CD4-positive, alpha-beta T cell (primary cell): Measurements from ENCODE around the gene SHOC1. TPM values are rescaled to one million over a fixed set of nuclear protein-coding genes. Genes with fewer than 3 reads are reported as not detected.

ENCODE experiments used
- ATAC-seq: fragments of 200-7000 bp; cut with Tn5 transposase; one replicate; pipeline ENCODE4 v1.10.0; 2022; ENCODE audit warnings: mild to moderate bottlenecking; ENCODE audit not compliant: poor library complexity
- CTCF ChIA-PET: fragments of 350-600 bp; sonication (Branson Sonifier 250); formaldehyde crosslinking; loops from one replicate; lab custom pipeline; 2021; ENCODE audit warnings: antibody characterized with exemption, inconsistent platforms; lab: Charles Lee
- POLR2A ChIA-PET: fragments of 350-600 bp; sonication (Branson Sonifier 250); formaldehyde crosslinking; loops from one replicate; lab custom pipeline; 2021; ENCODE audit warnings: antibody characterized with exemption, inconsistent platforms; lab: Charles Lee
- DNase-seq, 14 experiments: peaks; one replicate each; pipeline ENCODE4 v3.0.0-alpha.2; 2013 to 2020; ENCODE audit warnings: mixed read lengths in 2 of 14
- H3K27ac ChIP-seq, 2 donors: one replicate each; pipeline versions ENCODE4 v1.5.1 to v1.7.0; 2013; ENCODE audit warnings: low read length in 2 of 2, low read depth in 1 of 2, mild to moderate bottlenecking in 1 of 2
- H3K27me3 ChIP-seq, 2 experiments: 1 replicate in 1 of 2; 2 replicates in 1 of 2; pipeline versions ENCODE4 v1.6.1 to v1.7.0; 2013; ENCODE audit warnings: low read length in 2 of 2, control low read depth in 1 of 2, mild to moderate bottlenecking in 1 of 2, moderate library complexity in 1 of 2; ENCODE audit not compliant: insufficient read depth in 2 of 2, control insufficient read depth in 1 of 2
- H3K36me3 ChIP-seq: one replicate; pipeline ENCODE4 v1.6.1; 2013; ENCODE audit warnings: low read length, control low read depth; ENCODE audit not compliant: insufficient read depth
- H3K4me1 ChIP-seq: one replicate; pipeline ENCODE4 v1.6.1; 2013; ENCODE audit warnings: low read length, control low read depth; ENCODE audit not compliant: insufficient read depth
- H3K4me3 ChIP-seq: one replicate; pipeline ENCODE4 v1.5.1; 2013; ENCODE audit warnings: mild to moderate bottlenecking, low read length, moderate library complexity
- H3K9me3 ChIP-seq, 2 experiments: 1 replicate in 1 of 2; 2 replicates in 1 of 2; pipeline versions ENCODE4 v1.6.1 to v1.7.0; 2013; ENCODE audit warnings: low read length in 2 of 2, mild to moderate bottlenecking in 2 of 2, control low read depth in 1 of 2, moderate library complexity in 1 of 2; ENCODE audit not compliant: control insufficient read depth in 1 of 2, insufficient read depth in 1 of 2
- H3K27ac Mint-ChIP-seq: one replicate; pipeline ENCODE4 v1.8.0; 2020; ENCODE audit warnings: mixed read lengths
- H3K27me3 Mint-ChIP-seq: one replicate; pipeline ENCODE4 v1.8.0; 2021; ENCODE audit warnings: mixed read lengths
- H3K36me3 Mint-ChIP-seq: one replicate; pipeline ENCODE4 v1.8.0; 2021; ENCODE audit warnings: low read depth, mixed read lengths
- H3K4me1 Mint-ChIP-seq: one replicate; pipeline ENCODE4 v1.8.0; 2021; ENCODE audit warnings: low read depth, mixed read lengths
- H3K4me3 Mint-ChIP-seq: one replicate; pipeline ENCODE4 v1.8.0; 2020; ENCODE audit warnings: mild to moderate bottlenecking, mixed read lengths
- H3K9me3 Mint-ChIP-seq: one replicate; pipeline ENCODE4 v1.8.0; 2020; ENCODE audit warnings: mixed read lengths
- intact Hi-C, 2 experiments: fragments of 100-400 bp; cut with DNase I in 1 of 2; cut with micrococcal nuclease in 1 of 2; formaldehyde crosslinking; loops; one replicate each; pipeline versions ENCODE4 v1.15.1 to v1.9.0; 2023 to 2025; cut with DNase I, micrococcal nuclease
- total RNA-seq, 174 experiments: library from RNA in 2 of 174; stranded (reverse) in 2 of 174; gene quantifications; one replicate each; pipeline ENCODE4 v1.2.3 and lab custom pipeline; 2021 to 2026
- TF ChIP-seq, protein P1 (sequence below): fragments of 200-600 bp; IDR thresholded peaks from one replicate; pipeline ENCODE4 v1.8.0; 2022; ENCODE audit warnings: antibody characterized with exemption, mild to moderate bottlenecking

Gene SHOC1
- total RNA-seq, 2 experiments from 2014 or later, result not detected

- Histone ChIP-seq H3K4me3 (no peak overlapping the region), H3K36me3 (no peaks in the 10 kb centered on the region), H3K27ac (no peak overlapping the region), H3K9me3 (no peaks in the 10 kb centered on the region), H3K4me1 (no peaks in the 10 kb centered on the region), H3K27me3 (peaks cover 5 to 6% of the 10 kb centered on the region in 2 experiments)
- Mint-ChIP-seq H3K4me1 (no peaks in the 10 kb centered on the region), H3K27ac (no peak overlapping the region), H3K4me3 (no peak overlapping the region), H3K36me3 (no peaks in the 10 kb centered on the region), H3K9me3 (no peaks in the 10 kb centered on the region), H3K27me3 (peaks cover 10% of the 10 kb centered on the region)
- intact Hi-C loops, result no loop called here
- TF ChIP-seq, protein P1, sequence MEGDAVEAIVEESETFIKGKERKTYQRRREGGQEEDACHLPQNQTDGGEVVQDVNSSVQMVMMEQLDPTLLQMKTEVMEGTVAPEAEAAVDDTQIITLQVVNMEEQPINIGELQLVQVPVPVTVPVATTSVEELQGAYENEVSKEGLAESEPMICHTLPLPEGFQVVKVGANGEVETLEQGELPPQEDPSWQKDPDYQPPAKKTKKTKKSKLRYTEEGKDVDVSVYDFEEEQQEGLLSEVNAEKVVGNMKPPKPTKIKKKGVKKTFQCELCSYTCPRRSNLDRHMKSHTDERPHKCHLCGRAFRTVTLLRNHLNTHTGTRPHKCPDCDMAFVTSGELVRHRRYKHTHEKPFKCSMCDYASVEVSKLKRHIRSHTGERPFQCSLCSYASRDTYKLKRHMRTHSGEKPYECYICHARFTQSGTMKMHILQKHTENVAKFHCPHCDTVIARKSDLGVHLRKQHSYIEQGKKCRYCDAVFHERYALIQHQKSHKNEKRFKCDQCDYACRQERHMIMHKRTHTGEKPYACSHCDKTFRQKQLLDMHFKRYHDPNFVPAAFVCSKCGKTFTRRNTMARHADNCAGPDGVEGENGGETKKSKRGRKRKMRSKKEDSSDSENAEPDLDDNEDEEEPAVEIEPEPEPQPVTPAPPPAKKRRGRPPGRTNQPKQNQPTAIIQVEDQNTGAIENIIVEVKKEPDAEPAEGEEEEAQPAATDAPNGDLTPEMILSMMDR, result no peak
- DNase-seq (no peak), ATAC-seq (no peak)
- ChIA-PET CTCF (no interaction called here), POLR2A (no interaction called here)
Observed at GRCh38 chr9:111840442-111840841, 45.7 kb upstream of the SHOC1 start.

DNA sequence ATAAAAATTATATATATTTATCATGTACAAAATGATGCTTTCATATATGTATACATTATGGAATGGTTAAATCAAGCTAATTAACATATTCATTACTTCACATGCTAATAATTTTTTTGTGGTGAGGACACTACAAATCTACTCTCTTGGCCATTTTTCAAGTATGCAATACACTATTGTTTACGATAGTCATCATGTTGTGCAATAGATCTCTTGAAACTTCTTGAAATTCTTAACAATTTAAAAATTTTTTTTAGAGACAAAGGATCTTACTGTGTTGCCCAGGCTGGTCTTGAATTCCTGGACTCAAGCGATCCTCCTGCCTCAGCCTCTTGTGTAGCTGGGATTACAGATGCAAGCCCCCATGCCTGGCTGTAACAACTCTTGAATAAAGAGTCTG is 45.2 kb upstream of the SHOC1 start:
- Histone ChIP-seq H3K9me3 (no peaks in the 10 kb centered on the region), H3K36me3 (no peaks in the 10 kb centered on the region), H3K27ac (no peak overlapping the region), H3K4me1 (no peaks in the 10 kb centered on the region), H3K27me3 (peaks cover 5 to 6% of the 10 kb centered on the region in 2 experiments), H3K4me3 (no peak overlapping the region)
- no peak for ATAC-seq
- TF ChIP-seq, protein P1, result no peak
- ChIA-PET POLR2A (no interaction called here), CTCF (no interaction called here)
- intact Hi-C loops, result no loop called here
- H3K27ac Mint-ChIP-seq, result no peak overlapping the region
- no peak for DNase-seq
- no peaks in the 10 kb centered on the region for H3K4me1 Mint-ChIP-seq
- no peaks in the 10 kb centered on the region for H3K9me3 Mint-ChIP-seq
- H3K4me3 Mint-ChIP-seq, result no peak overlapping the region
- no peaks in the 10 kb centered on the region for H3K36me3 Mint-ChIP-seq
- peaks cover 10% of the 10 kb centered on the region for H3K27me3 Mint-ChIP-seq

DNA sequence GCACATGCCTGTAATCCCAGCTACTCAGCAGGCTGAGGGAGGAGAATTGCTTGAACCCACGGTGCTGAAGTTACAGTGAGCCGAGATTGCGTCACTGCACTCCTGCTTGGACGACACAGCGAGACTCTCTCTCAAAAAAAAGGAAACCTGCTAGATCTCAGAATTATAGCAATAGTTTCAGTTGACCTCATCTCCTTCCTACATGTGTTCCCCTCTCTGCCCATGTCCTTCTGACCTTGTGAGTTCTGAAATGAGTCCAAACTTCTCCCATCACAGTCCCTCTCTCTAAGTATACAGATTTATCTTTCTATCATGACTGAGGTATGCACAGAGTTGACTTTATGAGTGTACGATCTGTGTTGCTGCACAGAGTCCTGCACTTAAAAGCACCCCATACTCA is 44.6 kb upstream of the SHOC1 start:
- H3K9me3 Mint-ChIP-seq, result no peaks in the 10 kb centered on the region
- no peak for ATAC-seq

More for the DNA sequence above, 44.6 kb upstream of the SHOC1 start:
- TF ChIP-seq, protein P1, result no peak
- no peaks in the 10 kb centered on the region for H3K4me1 Mint-ChIP-seq
- Histone ChIP-seq H3K4me3 (no peak overlapping the region), H3K27me3 (peaks cover 5 to 6% of the 10 kb centered on the region in 2 experiments), H3K36me3 (no peaks in the 10 kb centered on the region), H3K9me3 (no peaks in the 10 kb centered on the region), H3K4me1 (no peaks in the 10 kb centered on the region), H3K27ac (no peak overlapping the region)
- H3K27me3 Mint-ChIP-seq, result peaks cover 10% of the 10 kb centered on the region
- DNase-seq, result no peak
- intact Hi-C loops, result no loop called here
- no peak overlapping the region for H3K27ac Mint-ChIP-seq
- H3K36me3 Mint-ChIP-seq, result no peaks in the 10 kb centered on the region
- H3K4me3 Mint-ChIP-seq, result no peak overlapping the region
- CTCF ChIA-PET, result no interaction called here
- POLR2A ChIA-PET, result interaction anchor here (1.2 kb wide), 1 partner anchor 210 kb away, joined by 3 read pairs; no protein-coding TSS in a partner anchor
